Activated CD8-positive, alpha-beta T cell treated with anti-CD3 and anti-CD28 coated beads, Interleukin-2, amount 10 ng/mL, durations not matched to agents 7 days and 5 days (primary cell): ENCODE measurements around the gene CDH13. TPM values are rescaled to one million over a fixed set of nuclear protein-coding genes. Genes with fewer than 3 reads are reported as not detected.

Experiments
- ATAC-seq: fragments of 150-1000 bp; cut with Tn5 transposase; one replicate; pipeline ENCODE4 v1.10.0; 2021; ENCODE audit warnings: moderate library complexity
- CTCF ChIA-PET: fragments of 350-600 bp; sonication (Branson Sonifier 250); formaldehyde crosslinking; loops from one replicate; lab custom pipeline; 2021; ENCODE audit warnings: antibody characterized with exemption; lab: Charles Lee
- POLR2A ChIA-PET: fragments of 350-600 bp; sonication (Branson Sonifier 250); formaldehyde crosslinking; loops from one replicate; lab custom pipeline; 2021; ENCODE audit warnings: antibody characterized with exemption; lab: Charles Lee
- DNase-seq: peaks from one replicate; pipeline ENCODE4 v3.0.0-alpha.2; 2020
- H3K27ac Mint-ChIP-seq: one replicate; pipeline ENCODE4 v1.8.0; 2021; ENCODE audit warnings: mild to moderate bottlenecking, mixed read lengths
- H3K27me3 Mint-ChIP-seq: one replicate; pipeline ENCODE4 v1.8.0; 2021; ENCODE audit warnings: low read depth, mixed read lengths
- H3K36me3 Mint-ChIP-seq: one replicate; pipeline ENCODE4 v1.8.0; 2021; ENCODE audit warnings: low read depth, mixed read lengths
- H3K4me1 Mint-ChIP-seq: one replicate; pipeline ENCODE4 v1.8.0; 2021; ENCODE audit warnings: low read depth, mixed read lengths
- H3K4me3 Mint-ChIP-seq: one replicate; pipeline ENCODE4 v1.8.0; 2021; ENCODE audit warnings: mild to moderate bottlenecking, mixed read lengths
- H3K9me3 Mint-ChIP-seq: one replicate; pipeline ENCODE4 v1.8.0; 2022; ENCODE audit warnings: mixed read lengths; ENCODE audit not compliant: insufficient read depth
- total RNA-seq, 2 experiments: library from RNA; stranded (reverse); gene quantifications; one replicate each; pipeline ENCODE4 v1.2.3, GENCODE V29; 2021

Gene CDH13
- total RNA-seq, 2 experiments from 2014 or later: not detected

GRCh38 chr16:82653550-82654511 lies 27.1 kb downstream of the CDH13 start:
- CTCF ChIA-PET: interaction anchor here (1.0 to 9.6 kb wide), 4 partner anchors 12 to 23 kb away, joined by 4 to 98 read pairs (median 14); no protein-coding TSS in a partner anchor
- Mint-ChIP-seq H3K4me1 (peaks cover 96% of the 10 kb centered on the region), H3K36me3 (peaks cover 15% of the 10 kb centered on the region)

GRCh38 chr16:82655072-82655714 lies 28.4 kb downstream of the CDH13 start:
- POLR2A ChIA-PET: interaction anchor here (0.9 to 2.2 kb wide), 3 partner anchors 10 to 15 kb away, joined by 3 to 8 read pairs (median 5); no protein-coding TSS in a partner anchor
- peak; percentile 94 for DNase-seq
- Mint-ChIP-seq H3K27me3 (no peaks in the 10 kb centered on the region), H3K27ac (peak overlapping the region; percentile 98), H3K36me3 (peaks cover 20% of the 10 kb centered on the region), H3K9me3 (no peaks in the 10 kb centered on the region), H3K4me3 (peak overlapping the region; percentile 54), H3K4me1 (peaks cover 96% of the 10 kb centered on the region)
- CTCF ChIA-PET: interaction anchor here (0.7 to 9.6 kb wide), 8 partner anchors 10 to 54 kb away, joined by 3 to 98 read pairs (median 4); no protein-coding TSS in a partner anchor
- peak; percentile 71 for ATAC-seq

More at GRCh38 chr16:82653550-82654511, 27.1 kb downstream of the CDH13 start:
- Mint-ChIP-seq H3K4me3 (peak overlapping the region; percentile 44), H3K9me3 (no peaks in the 10 kb centered on the region), H3K27me3 (no peaks in the 10 kb centered on the region), H3K27ac (peak overlapping the region; percentile 98)
- POLR2A ChIA-PET: interaction anchor here (1.1 to 2.2 kb wide), 2 partner anchors 9 kb away, joined by 6 to 8 read pairs; no protein-coding TSS in a partner anchor
- DNase-seq (peak; percentile 67), ATAC-seq (peak; percentile 51)

GRCh38 chr16:82655720-82656490 lies 29.1 kb downstream of the CDH13 start:
- peaks cover 96% of the 10 kb centered on the region for H3K4me1 Mint-ChIP-seq

DNA sequence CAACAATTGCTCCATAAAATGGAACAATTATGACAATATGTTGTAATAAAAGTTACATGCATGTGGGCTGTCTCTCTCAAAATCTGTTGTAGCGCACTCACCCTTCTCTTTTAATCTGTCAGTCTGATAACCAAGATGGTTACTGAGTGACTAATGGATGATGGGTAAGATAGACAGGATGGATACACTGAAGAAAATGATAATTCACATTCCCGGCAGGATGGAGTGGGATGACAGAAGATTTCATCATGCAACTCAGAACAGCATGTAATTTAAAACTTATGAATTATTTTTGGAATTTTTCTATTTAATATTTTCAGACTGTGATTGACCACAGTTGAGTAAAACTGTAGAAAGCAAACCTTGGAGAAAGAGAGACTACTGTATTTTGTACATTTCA lies 30.5 kb downstream of the CDH13 start:
- ChIA-PET POLR2A (no interaction called here), CTCF (interaction anchor here (9.6 kb wide), 1 partner anchor 16 kb away, joined by 98 read pairs; no protein-coding TSS in a partner anchor)
- Mint-ChIP-seq H3K27me3 (no peaks in the 10 kb centered on the region), H3K4me3 (no peak overlapping the region), H3K27ac (peak overlapping the region; percentile 98), H3K36me3 (peaks cover 22% of the 10 kb centered on the region), H3K9me3 (no peaks in the 10 kb centered on the region), H3K4me1 (peaks cover 90% of the 10 kb centered on the region)
- DNase-seq (no peak), ATAC-seq (no peak)

More at GRCh38 chr16:82655720-82656490, 29.1 kb downstream of the CDH13 start:
- POLR2A ChIA-PET: interaction anchor here (0.9 to 2.2 kb wide), 3 partner anchors 11 to 15 kb away, joined by 3 to 8 read pairs (median 5); no protein-coding TSS in a partner anchor
- H3K27ac Mint-ChIP-seq: peak overlapping the region; percentile 98
- CTCF ChIA-PET: interaction anchor here (0.8 to 9.6 kb wide), 8 partner anchors 9 to 54 kb away, joined by 3 to 98 read pairs (median 3); no protein-coding TSS in a partner anchor
- H3K9me3 Mint-ChIP-seq: no peaks in the 10 kb centered on the region
- no peaks in the 10 kb centered on the region for H3K27me3 Mint-ChIP-seq
- H3K4me3 Mint-ChIP-seq: peak overlapping the region; percentile 34
- DNase-seq (no peak), ATAC-seq (peak; percentile 8)
- peaks cover 22% of the 10 kb centered on the region for H3K36me3 Mint-ChIP-seq

DNA sequence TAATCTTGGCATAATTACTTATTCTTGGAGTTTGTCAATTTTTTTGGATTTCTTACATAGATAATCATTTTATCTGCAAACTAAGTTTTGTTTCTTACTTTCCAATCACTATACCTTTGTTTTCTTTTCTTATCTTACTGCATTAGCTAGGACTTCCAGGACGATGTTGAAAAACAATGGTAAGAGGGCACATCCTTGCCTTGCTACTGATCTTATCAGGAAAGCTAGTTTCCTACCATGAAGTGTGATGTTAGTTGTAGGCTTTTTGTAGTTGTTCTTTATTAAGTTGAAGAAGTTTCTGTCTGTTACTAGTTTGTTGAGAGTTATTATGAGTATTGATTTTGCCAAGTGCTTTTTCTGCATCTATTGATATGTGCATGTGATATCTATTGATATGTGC lies 31.0 kb downstream of the CDH13 start:
- H3K27me3 Mint-ChIP-seq: no peaks in the 10 kb centered on the region
- POLR2A ChIA-PET: no interaction called here
- peak overlapping the region; percentile 21 for H3K27ac Mint-ChIP-seq
- H3K4me1 Mint-ChIP-seq: peaks cover 84% of the 10 kb centered on the region
- H3K9me3 Mint-ChIP-seq: no peaks in the 10 kb centered on the region
- H3K4me3 Mint-ChIP-seq: no peak overlapping the region
- CTCF ChIA-PET: interaction anchor here (9.6 kb wide), 1 partner anchor 16 kb away, joined by 98 read pairs; no protein-coding TSS in a partner anchor
- ATAC-seq (no peak), DNase-seq (no peak)
- peaks cover 22% of the 10 kb centered on the region for H3K36me3 Mint-ChIP-seq

- Mint-ChIP-seq H3K4me3 (no peak overlapping the region), H3K27ac (peak overlapping the region; percentile 6), H3K27me3 (no peaks in the 10 kb centered on the region), H3K9me3 (no peaks in the 10 kb centered on the region), H3K36me3 (peaks cover 22% of the 10 kb centered on the region), H3K4me1 (peaks cover 74% of the 10 kb centered on the region)
- DNase-seq (no peak), ATAC-seq (no peak)
- POLR2A ChIA-PET: no interaction called here
- CTCF ChIA-PET: no interaction called here
Measured at GRCh38 chr16:82658796-82659195, 32.0 kb downstream of the CDH13 start.

DNA sequence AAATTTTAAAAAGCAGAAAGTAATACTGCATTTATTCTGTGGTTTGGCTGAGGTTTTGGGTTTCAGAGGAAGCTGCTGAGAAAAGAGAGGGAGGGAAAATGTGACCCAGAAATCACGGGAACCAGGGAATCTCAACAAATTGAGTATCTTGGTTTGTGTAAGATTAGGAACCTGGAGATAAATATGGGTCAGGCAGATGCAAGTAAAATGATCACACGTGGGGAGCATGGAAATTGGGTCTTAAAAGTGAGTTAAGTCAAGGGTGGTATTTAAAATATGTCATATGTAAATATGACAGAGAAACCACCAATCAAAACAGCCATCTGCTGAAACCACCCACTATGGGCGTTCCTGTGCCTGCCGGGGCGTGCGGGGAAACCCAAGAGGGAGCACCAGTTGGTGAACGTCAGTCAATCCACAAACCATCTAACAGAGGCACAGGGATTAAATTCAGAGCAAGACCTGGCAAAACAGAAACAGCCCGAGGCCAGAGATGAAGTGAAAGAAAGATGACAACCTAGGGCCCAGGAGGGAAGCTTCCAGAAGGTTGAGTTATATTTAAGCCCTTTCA lies 33.4 kb downstream of the CDH13 start:
- peak overlapping the region; percentile 74 for H3K27ac Mint-ChIP-seq
- ChIA-PET POLR2A (interaction anchor here (0.6 kb wide), 1 partner anchor 8 kb away, joined by 3 read pairs; no protein-coding TSS in a partner anchor), CTCF (interaction anchor here (1.4 to 2.1 kb wide), 2 partner anchors 12 to 18 kb away, joined by 3 to 8 read pairs; no protein-coding TSS in a partner anchor)
- H3K4me3 Mint-ChIP-seq: peak overlapping the region; percentile 36
- peak; percentile 62 for DNase-seq
- H3K36me3 Mint-ChIP-seq: peaks cover 22% of the 10 kb centered on the region
- no peaks in the 10 kb centered on the region for H3K9me3 Mint-ChIP-seq
- ATAC-seq: peak; percentile 11
- H3K4me1 Mint-ChIP-seq: peaks cover 60% of the 10 kb centered on the region
- peaks cover 3% of the 10 kb centered on the region for H3K27me3 Mint-ChIP-seq

DNA sequence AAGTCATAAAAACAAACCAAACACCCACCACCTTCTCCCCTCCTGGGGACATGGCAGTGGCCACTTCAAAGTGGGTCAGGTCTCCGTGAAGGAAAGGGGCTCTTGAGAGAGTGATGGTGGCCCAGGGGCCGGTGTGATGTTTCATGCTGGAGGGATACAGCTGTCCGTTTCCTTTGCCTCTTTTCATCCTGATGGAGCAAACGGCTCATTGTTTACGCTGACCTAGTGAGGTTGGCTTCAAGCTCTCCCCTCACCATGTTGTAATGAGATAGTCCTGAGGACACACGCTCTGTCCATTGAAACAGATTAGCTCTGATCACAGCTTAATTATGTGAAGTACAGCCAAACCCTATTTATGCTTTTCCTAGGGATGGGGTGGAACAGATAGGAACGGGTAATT lies 34.2 kb downstream of the CDH13 start:
- Mint-ChIP-seq H3K4me1 (peaks cover 54% of the 10 kb centered on the region), H3K27ac (no peak overlapping the region), H3K27me3 (peaks cover 8% of the 10 kb centered on the region), H3K4me3 (no peak overlapping the region), H3K36me3 (peaks cover 22% of the 10 kb centered on the region), H3K9me3 (no peaks in the 10 kb centered on the region)
- ChIA-PET POLR2A (interaction anchor here (0.6 kb wide), 2 partner anchors 9 to 1086 kb away, joined by 3 read pairs; no protein-coding TSS in a partner anchor), CTCF (interaction anchor here (1.4 to 2.1 kb wide), 2 partner anchors 11 to 19 kb away, joined by 3 to 8 read pairs; no protein-coding TSS in a partner anchor)
- DNase-seq (no peak), ATAC-seq (no peak)

DNA sequence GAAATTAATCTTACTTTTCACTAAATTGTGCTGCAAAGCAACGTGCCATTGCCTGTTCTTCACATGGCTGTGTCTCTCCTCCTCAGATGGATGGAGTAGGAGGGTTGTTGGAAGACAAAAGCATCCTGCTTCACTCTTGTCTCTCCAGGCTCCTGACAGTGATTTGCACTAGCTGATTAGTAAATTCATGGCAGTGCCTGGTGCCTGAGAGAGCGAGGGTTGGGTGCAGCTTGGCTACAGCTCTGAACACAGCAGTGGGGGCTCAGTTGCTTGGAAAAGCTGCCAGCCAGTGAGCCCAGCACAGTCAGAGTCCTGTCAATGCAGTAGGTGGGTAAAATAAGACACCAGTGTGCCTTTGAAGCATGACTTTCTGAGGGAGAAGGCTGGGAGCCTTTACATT lies 37.4 kb downstream of the CDH13 start:
- no peaks in the 10 kb centered on the region for H3K9me3 Mint-ChIP-seq
- peaks cover 22% of the 10 kb centered on the region for H3K4me1 Mint-ChIP-seq
- H3K36me3 Mint-ChIP-seq: peaks cover 5% of the 10 kb centered on the region
- ChIA-PET CTCF (no interaction called here), POLR2A (no interaction called here)
- no peak for ATAC-seq
- H3K4me3 Mint-ChIP-seq: no peak overlapping the region
- H3K27me3 Mint-ChIP-seq: peaks cover 13% of the 10 kb centered on the region
- DNase-seq: no peak
- H3K27ac Mint-ChIP-seq: no peak overlapping the region

GRCh38 chr16:82665025-82665424 lies 38.3 kb downstream of the CDH13 start:
- Mint-ChIP-seq H3K4me3 (no peak overlapping the region), H3K36me3 (peaks cover 3% of the 10 kb centered on the region), H3K9me3 (no peaks in the 10 kb centered on the region), H3K27me3 (peaks cover 13% of the 10 kb centered on the region), H3K27ac (no peak overlapping the region), H3K4me1 (peaks cover 13% of the 10 kb centered on the region)
- DNase-seq (no peak), ATAC-seq (no peak)
- CTCF ChIA-PET: interaction anchor here (0.8 to 1.0 kb wide), 2 partner anchors 10 to 24 kb away, joined by 3 read pairs; no protein-coding TSS in a partner anchor
- POLR2A ChIA-PET: no interaction called here
